Ascending aorta (tissue), 2 donors: ENCODE results near the gene CMIP. TPM values are rescaled to one million over a fixed set of nuclear protein-coding genes. Genes with fewer than 3 reads are reported as not detected.

Source experiments
- DNase-seq, 2 donors: peaks; one replicate each; pipeline ENCODE4 v3.0.0-alpha.2; 2019; ENCODE audit warnings: low spot score in 2 of 2
- H3K27ac ChIP-seq, 2 donors: fragments of 200-600 bp; sonication (generic); one replicate each; pipeline ENCODE4 v1.5.1; 2016 to 2017; ENCODE audit warnings: mild to moderate bottlenecking in 1 of 2
- H3K27me3 ChIP-seq: fragments of 200-600 bp; sonication (generic); one replicate; pipeline ENCODE4 v1.5.1; 2017
- H3K36me3 ChIP-seq, 2 donors: fragments of 200-600 bp; sonication (generic); one replicate each; pipeline ENCODE4 v1.5.1; 2016
- H3K4me1 ChIP-seq, 2 donors: fragments of 200-600 bp; sonication (generic); one replicate each; pipeline ENCODE4 v1.5.1; 2016 to 2017; ENCODE audit warnings: mild to moderate bottlenecking in 1 of 2
- H3K4me3 ChIP-seq, 2 donors: fragments of 200-600 bp; sonication (generic); one replicate each; pipeline ENCODE4 v1.5.1; 2016 to 2017; ENCODE audit warnings: mild to moderate bottlenecking in 1 of 2
- H3K9me3 ChIP-seq, 2 donors: fragments of 200-600 bp; sonication (generic); one replicate each; pipeline ENCODE4 v1.5.1; 2016
- intact Hi-C: fragments of 100-400 bp; cut with DNase I; formaldehyde crosslinking; loops from one replicate; pipeline ENCODE4 v1.15.1; 2023
- total RNA-seq: library from RNA; depleted of rRNA; stranded (reverse); fragments of >200 nt; gene quantifications from one replicate; pipeline ENCODE4 v1.1.0, GENCODE V29; 2016
- TF ChIP-seq, protein P1 (sequence below), 3 experiments: fragments of 200-600 bp in 2 of 3; fragments of 450-650 bp in 1 of 3; sonication (generic) in 2 of 3; IDR thresholded peaks; one replicate each; pipeline ENCODE4 v1.5.1; 2016 to 2019; ENCODE audit warnings: antibody characterized with exemption in 3 of 3, mild to moderate bottlenecking in 1 of 3, moderate library complexity in 1 of 3

The CMIP gene
- total RNA-seq, 1 donor from 2014 or later = 110 TPM

DNA sequence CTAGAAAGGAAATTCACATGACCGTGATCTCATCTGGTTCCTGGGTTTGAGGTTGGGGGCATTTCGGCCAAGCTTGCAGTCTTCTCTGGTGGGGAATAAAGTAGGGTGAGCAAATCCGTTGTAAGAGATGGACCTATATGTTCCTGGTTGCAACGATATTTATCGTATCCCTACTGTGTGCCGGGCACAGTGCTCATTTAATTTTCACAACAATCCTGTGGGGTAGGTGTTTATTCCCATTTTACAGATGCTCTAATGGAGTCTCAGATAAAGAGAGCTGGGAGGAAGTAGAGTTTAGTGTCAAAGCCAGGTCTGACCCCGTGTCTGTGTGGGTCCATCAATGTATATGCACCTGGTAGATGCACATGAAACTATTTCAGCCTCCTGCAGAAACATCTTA is 9.4 kb downstream of the CMIP start:
- no peak for DNase-seq
- Histone ChIP-seq H3K36me3 (no peaks in the 10 kb centered on the region), H3K4me1 (no peaks in the 10 kb centered on the region), H3K27ac (no peak overlapping the region), H3K4me3 (no peak overlapping the region), H3K9me3 (no peaks in the 10 kb centered on the region), H3K27me3 (no peaks in the 10 kb centered on the region)
- intact Hi-C loops = no loop called here
- TF ChIP-seq, protein P1, sequence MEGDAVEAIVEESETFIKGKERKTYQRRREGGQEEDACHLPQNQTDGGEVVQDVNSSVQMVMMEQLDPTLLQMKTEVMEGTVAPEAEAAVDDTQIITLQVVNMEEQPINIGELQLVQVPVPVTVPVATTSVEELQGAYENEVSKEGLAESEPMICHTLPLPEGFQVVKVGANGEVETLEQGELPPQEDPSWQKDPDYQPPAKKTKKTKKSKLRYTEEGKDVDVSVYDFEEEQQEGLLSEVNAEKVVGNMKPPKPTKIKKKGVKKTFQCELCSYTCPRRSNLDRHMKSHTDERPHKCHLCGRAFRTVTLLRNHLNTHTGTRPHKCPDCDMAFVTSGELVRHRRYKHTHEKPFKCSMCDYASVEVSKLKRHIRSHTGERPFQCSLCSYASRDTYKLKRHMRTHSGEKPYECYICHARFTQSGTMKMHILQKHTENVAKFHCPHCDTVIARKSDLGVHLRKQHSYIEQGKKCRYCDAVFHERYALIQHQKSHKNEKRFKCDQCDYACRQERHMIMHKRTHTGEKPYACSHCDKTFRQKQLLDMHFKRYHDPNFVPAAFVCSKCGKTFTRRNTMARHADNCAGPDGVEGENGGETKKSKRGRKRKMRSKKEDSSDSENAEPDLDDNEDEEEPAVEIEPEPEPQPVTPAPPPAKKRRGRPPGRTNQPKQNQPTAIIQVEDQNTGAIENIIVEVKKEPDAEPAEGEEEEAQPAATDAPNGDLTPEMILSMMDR (IDR thresholded peaks at IDR 0.05) = no peak

DNA sequence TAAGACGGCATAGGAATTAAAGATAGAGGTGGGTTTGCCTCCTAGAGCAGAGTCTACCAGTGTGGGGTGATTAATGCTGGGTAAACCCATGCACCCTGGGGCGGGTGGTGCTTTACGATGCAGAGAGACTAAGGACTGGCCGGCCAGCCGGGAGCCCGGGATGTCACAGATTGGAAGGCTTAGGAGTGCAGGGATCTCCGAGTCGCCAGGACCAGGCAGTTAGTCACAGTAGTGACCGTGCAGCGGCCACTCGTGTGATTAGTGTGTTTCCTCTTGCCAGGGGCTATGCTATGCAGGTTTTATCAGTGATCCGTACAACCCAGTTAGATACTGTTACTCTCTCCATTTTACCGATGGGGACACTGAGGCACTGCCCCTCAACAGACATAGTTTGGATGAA is 10.4 kb downstream of the CMIP start:
- H3K36me3 ChIP-seq = no peaks in the 10 kb centered on the region
- DNase-seq = no peak
- intact Hi-C loops = no loop called here
- no peaks in the 10 kb centered on the region for H3K27me3 ChIP-seq
- no peaks in the 10 kb centered on the region for H3K4me1 ChIP-seq
- H3K4me3 ChIP-seq = no peak overlapping the region
- TF ChIP-seq, protein P1 (IDR thresholded peaks at IDR 0.05) = no peak
- H3K27ac ChIP-seq = no peak overlapping the region
- H3K9me3 ChIP-seq = no peaks in the 10 kb centered on the region

DNA sequence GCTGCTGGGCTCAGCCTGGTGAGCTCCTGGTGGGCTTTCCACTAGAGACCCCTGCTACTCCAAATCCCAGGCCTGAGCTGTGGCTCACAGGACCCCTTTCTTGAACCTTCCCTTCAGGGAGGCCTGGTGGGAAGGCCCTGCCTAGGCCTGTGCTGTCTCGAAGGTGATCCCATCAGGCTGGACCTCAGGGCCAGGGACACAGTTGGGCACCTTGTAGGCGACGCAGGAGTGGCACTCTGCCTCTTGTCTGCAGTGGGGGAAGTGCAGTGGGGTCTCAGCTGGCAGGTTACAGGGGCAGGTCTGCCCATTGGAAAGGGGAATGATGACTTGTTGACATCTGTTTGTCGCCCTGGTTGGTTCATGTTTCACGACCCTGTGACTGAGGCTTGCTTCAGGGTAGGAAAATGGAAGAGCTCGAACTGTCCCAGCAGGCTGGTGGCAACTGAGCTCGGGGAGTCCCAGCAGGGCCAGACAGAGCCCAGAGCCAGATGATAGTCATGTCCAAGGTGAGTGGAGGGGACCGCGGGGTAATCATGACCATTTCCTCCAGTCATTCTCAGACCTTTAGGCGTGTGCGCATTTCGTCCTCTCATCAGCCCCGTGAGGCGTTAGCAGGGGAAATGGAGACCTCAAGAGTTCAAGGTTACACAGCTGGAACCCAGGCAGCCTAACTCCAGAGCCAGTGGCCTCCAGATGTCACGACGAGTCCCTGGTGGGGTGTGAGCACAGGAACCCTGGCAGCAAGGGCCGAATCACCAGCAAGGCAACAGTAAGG is 11.3 kb downstream of the CMIP start:
- Histone ChIP-seq H3K9me3 (no peaks in the 10 kb centered on the region), H3K4me3 (no peak overlapping the region), H3K27ac (no peak overlapping the region), H3K36me3 (no peaks in the 10 kb centered on the region), H3K27me3 (no peaks in the 10 kb centered on the region), H3K4me1 (no peaks in the 10 kb centered on the region)
- no peak for DNase-seq
- intact Hi-C loops = no loop called here
- TF ChIP-seq, protein P1 (IDR thresholded peaks at IDR 0.05) = no peak

DNA sequence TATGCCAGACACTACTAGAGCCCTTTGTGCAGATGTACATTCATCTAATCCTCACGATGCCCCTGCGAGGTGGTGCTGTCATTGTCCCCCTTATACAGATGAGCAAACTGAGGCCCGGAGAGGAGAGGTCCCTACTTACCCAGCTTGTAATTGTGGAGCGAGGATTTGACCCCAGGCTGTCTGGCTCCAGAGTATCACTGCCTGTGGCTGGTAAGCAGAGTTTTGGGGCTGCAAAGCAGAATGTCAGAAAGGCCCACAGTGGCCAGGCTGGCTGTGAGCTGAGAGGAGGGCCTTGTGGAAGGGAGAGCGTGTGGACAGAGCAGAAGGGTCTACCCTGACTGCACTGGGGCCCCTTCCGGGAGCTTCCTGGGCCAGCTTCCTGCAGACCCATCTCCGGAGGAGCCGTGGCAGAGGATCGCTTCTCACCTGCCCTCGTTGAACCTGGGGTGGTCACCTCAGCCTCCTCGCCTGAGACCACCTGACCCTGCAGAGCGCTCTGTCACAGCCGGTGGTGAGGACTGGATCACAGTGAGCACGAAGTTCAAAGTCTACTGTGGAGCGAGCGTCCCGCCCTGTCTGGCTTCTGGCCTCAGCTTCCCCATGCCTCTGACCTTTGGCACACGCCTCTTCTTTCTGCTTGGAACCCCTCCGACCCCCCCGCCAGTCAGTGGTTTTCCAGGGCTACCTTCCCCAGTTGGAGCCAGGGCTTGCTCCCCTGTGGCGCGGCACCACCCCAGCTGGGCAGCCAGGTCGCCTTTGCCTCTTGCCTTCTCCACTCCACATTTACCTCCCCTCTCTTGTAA is 12.1 kb downstream of the CMIP start:
- Histone ChIP-seq H3K27me3 (no peaks in the 10 kb centered on the region), H3K9me3 (no peaks in the 10 kb centered on the region), H3K36me3 (no peaks in the 10 kb centered on the region), H3K27ac (no peak overlapping the region), H3K4me1 (no peaks in the 10 kb centered on the region), H3K4me3 (no peak overlapping the region)
- no peak for DNase-seq
- intact Hi-C loops = no loop called here
- TF ChIP-seq, protein P1 (IDR thresholded peaks at IDR 0.05) = no peak

DNA sequence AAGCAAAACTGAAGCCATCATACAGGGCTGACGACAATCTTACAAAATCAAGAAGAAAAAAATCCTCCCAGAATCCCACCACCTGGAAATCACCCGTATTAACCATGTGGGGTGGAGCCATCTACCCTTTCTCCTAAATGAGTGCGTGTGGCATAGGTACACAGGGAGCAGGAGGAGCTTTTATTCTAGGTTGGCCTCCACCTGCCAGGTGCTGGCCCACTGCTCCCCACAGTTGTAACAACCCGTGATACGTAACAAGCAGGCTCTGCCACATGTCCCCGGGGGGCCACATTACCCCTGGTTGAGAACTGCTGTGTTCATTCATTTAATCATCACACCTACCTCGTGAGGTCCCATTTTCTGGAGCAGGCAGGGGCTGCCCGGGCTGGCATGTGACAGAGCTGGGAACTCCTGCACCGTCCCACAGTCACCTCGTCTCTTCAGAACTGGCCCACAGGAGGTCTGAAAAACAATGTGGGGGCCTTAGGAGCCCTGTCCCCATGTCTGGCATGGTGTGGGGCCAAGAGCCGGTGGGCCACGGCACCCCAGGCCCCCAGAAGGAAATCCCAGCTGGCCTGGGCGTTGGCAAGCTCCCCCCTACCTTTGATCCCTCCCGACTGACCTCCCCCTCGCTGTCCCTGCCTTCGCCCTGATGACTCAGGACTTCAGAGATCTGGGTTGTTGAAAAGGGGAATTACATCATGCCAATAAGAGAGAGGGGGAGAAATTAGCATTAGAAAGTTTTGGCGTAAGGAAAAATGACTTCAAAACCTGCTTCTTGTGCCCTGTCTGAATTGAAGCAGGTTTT is 12.9 kb downstream of the CMIP start:
- no peaks in the 10 kb centered on the region for H3K27me3 ChIP-seq
- TF ChIP-seq, protein P1 (IDR thresholded peaks at IDR 0.05) = no peak
- H3K27ac ChIP-seq = no peak overlapping the region
- no peaks in the 10 kb centered on the region for H3K4me1 ChIP-seq
- intact Hi-C loops = no loop called here
- DNase-seq = no peak
- H3K36me3 ChIP-seq = no peaks in the 10 kb centered on the region
- no peaks in the 10 kb centered on the region for H3K9me3 ChIP-seq
- H3K4me3 ChIP-seq = no peak overlapping the region
